Activated naive CD8-positive, alpha-beta T cell treated with anti-CD3 and anti-CD28 coated beads, Interleukin-2, amount 50 U/mL, for 16 hours (primary cell): ENCODE data around the gene B4GALT3.
A peak's percentile ranks its signal among the peaks of the same experiment; 100 is the strongest.

Experiments used
- DNase-seq: peaks from one replicate; pipeline ENCODE4 v3.0.0-alpha.2; 2020; ENCODE audit warnings: low read depth, low spot score

B4GALT3 gene

GRCh38 chr1:161206411-161207140 is 29.3 kb upstream of the B4GALT3 start:
- no peak for DNase-seq

- peak; percentile 89 for DNase-seq
Measured at GRCh38 chr1:161201836-161202712, 24.8 kb upstream of the B4GALT3 start, which contains the start of gene NDUFS2. Gene NDUFS2, plus strand, starts transcription at chr1:161202367. Its CDS starts 19 bp downstream, at chr1:161202386.

- no peak for DNase-seq
Measured at GRCh38 chr1:161200992-161201835, 23.9 kb upstream of the B4GALT3 start.

DNA sequence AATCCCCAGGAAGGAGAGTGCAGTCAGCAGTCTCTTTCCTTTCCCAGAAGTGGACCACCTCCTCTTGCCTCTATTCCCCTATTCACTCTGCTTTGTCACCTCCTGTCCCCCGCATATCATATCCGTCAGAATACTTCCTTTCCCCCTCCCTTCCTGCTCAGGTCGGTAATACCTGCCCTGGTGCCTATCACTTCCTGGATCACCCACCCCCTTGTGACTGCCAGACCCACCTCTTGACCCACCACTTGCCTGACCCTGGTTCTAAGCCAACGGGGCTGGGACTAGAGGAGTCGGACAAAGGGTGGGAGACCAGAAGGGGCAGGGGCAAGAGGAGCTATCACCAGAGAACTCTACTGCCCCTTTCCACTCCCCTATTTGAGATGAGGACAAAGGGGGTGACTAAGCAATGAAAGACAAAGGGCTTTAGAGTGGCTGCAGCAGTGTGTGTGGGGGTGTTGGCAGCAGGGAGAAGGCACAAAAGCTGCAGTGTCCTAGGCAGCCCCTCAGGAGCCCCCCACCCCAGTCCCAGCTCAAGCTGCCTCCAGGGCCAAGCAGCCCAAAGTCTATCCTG is 23.2 kb upstream of the B4GALT3 start:
- no peak for DNase-seq

DNA sequence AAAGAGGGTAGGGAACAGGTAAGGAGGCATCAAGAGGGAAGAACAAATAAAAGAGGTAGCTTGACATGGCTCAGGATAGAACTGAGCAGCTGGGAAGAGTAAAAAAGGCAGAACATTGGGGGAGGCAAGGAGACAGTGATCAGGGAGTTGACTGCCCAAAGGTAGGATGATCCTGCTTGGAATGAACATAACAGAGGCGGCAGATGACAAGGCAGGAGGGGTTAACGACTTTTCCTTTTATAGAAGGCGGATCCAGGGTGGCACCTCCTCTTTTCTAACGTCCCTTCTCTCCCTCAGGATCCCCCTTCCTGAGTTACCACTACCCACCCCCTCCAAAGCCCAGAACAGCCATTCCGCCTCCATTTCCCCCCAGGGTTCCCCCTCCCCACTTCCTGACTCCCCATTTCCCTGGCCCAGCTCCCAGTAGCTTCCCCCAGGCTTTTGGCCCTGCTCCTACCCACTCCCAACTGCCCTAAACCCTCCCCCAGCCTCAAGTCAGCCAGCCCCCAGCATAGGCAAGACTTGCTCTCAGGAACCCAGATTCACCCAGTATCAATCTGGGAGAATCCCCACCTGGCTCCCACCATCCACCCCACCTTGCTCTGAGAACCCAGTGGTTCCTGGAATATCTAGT is 22.3 kb upstream of the B4GALT3 start:
- DNase-seq, result no peak

GRCh38 chr1:161198897-161199431 is 21.7 kb upstream of the B4GALT3 start, which contains the start of gene ADAMTS4:
Gene ADAMTS4, minus strand, starts transcription at chr1:161199054. Its CDS starts 427 bp downstream, at chr1:161198627.
- no peak for DNase-seq

GRCh38 chr1:161198194-161198896 is 21.0 kb upstream of the B4GALT3 start:
- no peak for DNase-seq

DNA sequence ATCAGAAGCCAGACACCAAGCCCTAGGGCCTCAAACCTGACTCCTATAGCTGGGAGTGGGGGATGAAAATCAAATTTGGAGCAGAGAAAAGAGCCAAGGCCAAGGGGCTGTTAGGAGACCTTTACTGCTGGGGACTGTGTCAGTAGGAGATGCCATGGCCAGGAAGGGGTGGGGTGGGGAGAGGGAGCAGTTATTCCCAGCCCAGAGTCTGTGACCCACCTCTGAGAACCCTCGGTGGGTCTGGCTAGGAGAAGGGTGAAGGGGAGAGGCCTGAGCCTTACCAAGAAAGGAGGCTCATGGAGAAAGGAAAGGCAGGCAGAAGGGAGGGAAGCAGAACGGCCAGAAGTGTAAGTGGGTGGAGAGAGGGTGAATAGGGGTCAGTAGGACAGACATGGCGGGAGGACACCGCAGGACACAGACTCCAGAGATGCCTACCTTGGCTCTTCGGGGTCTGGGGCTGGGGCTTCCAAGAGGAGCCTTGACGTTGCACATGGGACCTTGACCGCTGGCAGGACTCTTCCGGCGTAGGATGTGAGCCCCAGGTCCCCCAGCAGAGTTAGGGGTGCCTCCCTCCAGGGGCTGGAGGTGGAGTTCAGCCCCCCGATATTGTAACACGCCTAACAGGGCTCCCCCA is 20.4 kb upstream of the B4GALT3 start:
- DNase-seq, result no peak

DNA sequence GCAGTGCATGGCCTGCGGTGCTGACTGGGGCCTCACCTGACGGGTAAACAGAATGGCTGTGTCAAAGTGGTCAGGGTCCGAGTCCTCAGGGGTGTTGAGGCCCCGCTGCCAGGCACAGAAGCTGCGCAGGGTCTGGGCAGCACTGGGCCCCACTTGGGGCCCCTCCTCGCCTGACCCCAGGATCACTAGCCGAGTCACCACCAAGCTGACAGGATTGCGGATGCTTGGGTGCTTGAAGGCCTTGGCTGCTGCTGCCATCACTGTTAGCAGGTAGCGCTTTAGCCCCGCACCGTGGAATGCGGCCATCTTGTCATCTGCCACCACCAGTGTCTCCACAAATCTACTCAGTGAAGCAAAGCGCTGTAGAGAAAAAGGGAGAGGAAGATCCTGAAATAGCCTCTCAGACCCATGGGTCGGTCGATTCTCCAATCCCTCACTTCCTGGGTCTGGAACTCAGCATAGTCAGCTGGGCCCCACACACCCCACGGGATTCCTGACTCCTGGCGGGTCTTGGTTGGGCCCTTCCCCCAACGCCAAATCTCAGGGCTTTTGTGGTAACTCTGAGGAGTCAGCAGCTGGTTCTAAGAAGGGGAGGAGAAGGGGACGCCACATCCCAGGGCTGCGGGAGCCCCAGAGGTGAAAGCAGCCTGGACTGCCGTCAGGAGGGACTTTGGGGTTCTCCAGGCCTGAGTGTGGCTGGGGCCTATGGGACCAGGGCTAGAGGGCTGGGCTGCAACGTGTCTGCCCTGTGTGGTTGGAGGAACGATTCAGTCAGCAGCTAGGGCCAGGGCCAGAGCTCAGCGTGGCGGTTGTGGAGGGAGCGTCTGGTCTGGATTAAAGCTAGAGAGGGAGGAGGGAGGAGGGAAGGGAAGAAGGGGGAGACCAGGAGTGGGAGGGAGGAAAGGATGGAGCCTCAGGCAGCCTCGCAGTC is 19.5 kb upstream of the B4GALT3 start:
- no peak for DNase-seq

DNA sequence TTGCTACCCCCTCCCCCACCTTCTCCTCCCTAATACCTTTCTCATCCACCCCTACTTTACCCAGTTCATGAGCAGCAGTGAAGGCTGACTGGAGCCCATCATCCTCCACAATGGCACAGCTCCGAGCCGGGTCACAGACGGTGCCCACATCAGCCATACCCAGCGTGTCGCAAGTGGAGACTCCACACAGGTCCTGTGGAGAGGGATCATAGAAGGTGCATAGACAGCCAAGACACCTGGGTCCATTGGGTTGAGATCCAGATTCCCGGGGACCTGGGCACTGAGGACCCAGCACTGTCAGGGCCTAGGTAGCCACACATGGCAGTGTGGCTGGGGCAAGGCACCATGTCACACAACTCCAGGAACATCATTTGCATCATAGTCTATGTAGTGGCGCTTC is 18.8 kb upstream of the B4GALT3 start:
- no peak for DNase-seq

DNA sequence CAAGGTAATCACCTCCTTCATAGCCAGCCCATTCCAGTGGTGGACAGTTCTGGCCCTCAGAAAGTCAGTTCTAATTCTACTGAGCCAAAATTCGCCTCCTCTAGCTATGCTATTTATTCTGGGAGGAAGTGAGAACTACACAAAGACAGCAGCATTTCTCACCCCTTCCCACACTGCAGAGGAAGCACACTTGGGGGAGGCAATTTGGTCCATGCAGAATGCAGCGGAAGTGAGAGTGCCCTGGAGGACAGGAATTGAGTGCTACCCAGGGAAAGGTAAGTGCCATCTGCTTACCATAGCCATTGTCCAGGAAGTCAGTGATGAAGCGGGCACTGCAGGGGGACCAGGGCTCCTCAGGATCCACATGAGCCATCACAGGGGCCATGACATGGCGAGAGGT is 17.9 kb upstream of the B4GALT3 start:
- DNase-seq, result no peak

DNA sequence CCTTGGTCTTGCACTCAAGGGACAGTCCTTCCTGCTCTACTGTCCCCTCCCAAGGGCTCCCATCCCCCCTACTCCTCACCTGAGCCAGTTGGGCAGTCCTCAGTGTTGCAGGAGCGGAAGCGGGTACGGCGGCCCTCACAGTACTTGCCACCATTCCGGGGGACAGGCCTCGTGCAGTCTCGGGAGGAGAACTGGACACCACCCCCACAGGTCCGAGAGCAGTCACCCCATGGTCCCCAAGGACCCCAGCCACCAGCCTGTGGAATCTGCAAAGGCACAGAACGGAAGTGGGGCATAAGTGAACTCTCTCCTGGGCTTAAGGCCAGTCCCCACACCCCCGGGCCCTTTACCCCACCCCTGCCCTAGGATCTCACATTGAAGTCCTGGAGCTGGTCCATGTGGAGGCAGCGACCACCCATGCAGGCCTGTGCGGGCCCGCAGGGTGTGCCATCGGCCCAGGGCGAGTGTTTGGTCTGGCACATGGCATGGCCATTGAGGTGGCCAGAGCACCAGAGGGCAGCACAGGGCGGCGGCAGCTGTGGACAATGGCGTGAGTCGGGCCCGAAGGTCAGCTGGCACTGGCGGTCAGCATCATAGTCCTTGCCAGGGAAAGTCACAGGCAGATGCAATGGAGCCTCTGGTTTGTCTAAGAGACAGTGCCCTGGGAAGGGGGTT is 16.4 kb upstream of the B4GALT3 start:
- no peak for DNase-seq

DNA sequence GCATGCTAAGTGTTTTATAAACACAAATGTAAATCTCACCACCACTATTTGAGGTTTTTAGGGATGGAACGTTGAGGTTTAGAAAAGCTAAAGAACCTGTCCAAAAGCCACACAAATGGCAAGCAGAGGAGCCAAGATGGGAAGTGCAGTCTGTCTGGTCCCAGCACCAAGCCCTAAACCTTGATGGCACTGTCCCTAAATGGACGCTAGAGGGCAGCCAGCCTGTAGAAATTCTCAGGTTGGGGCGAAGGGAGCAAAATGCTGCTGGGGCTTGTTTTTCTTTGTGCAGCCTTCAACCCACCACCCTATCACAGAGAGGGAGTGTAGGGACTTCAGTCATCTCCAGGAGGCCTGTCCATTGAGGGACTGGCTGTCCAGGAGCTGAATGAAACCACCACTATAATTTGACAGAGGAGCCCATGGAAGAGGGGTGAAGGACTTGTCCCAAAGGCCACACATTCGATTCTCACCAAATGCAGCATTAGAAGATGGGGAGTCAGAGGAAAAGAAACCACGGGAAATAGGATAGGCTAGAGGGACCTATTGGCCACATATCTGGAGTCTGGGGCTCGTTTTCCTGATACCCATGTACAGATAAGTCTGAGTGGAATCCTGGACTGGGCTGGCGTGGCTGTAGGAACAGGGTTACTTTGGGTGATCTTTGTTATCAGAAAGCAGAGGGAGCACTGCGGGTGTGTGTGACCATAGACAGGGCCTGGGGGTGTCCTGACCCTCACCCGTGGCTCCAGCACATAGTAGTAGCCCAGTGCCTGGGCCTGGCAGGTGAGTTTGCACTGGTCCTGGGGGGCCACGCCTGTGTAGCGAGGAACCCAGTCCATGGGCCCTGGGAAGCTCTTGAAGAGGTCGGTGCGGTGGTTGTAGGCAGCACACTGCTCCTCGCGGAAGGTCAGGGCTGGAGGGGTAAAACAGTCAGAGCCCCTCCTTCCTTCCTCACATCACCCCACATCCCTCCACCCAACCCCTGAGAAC is 15.5 kb upstream of the B4GALT3 start:
- no peak for DNase-seq

DNA sequence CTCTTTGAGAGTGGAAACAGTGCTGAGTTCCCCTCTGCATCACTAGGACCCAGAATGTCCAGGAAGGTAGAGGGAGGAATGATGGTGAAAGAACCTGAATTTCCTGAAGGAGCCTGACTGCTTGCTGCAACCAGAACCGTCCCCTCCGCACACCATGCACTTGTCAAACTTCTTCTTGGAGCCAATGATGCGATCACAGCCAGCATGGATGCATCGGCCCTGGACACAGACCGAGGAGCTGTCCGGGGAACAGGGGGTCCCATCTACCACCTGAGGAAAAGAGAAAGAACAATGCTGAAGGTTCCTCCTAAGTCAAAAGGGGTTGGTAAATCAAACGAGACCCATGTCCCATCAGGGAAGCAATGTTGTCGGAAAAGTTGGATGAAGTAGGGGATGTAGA is 14.7 kb upstream of the B4GALT3 start:
- DNase-seq, result no peak

GRCh38 chr1:161190962-161191521 is 13.7 kb upstream of the B4GALT3 start:
- DNase-seq, result no peak

DNA sequence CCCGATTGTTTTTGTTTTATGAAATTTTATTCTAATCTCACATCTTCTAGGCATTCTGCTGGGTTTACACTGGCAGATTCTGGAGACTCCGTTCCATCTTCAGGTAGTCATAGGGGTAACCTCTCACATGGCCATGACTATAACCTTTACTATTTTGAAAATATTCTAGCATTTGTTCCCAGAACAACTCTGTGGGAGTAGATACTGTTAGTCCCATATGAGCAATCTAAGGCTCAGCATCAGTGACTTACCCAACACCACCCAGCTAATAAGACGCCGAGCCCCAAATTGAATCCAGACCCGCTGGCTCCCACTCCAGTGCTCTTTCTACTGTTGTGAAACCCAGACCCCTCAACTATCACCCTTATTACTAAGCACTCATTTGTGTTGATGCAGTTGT is 11.7 kb upstream of the B4GALT3 start:
- DNase-seq, result no peak
